Lung (tissue), 5 donors: ENCODE results near the gene LRRFIP2. TPM values are rescaled to one million over a fixed set of nuclear protein-coding genes. Genes with fewer than 3 reads are reported as not detected.

ENCODE experiments used
- polyA plus RNA-seq, 2 donors: library from polyadenylated mRNA; stranded (reverse); fragments of 200-250 nt; gene quantifications; one replicate each; pipeline ENCODE4 v1.2.1, GENCODE V29; 2013
- small RNA-seq: library from RNA; depleted of rRNA; stranded (forward); fragments of <200 nt; gene quantifications from one replicate; pipeline ENCODE3, GENCODE V24; 2014; ENCODE audit warnings: low replicate concordance
- total RNA-seq, 2 donors: library from RNA; depleted of rRNA in 1 of 2; stranded (reverse); fragments of >200 nt in 1 of 2; gene quantifications; one replicate each; pipeline ENCODE4 v1.2.1, GENCODE V29; 2014 to 2021
- donor health status: Bipolar disorder and iron deficiency.
- donor health status: healthy.
- donor health status: DM: yes; HTN: yes; CAD: no.

Gene LRRFIP2
- total and polyA plus RNA-seq, 4 donors: 24.8 to 106 (median 44.6) TPM

Small RNA genes lying within 50 kb of the gene (small RNA-seq; reads per million reads assigned to genes)
- gene RF00019 (not detected), gene RNU6-1301P (not detected)

Other genes starting within 250 kb of the LRRFIP2 start
- gene TRANK1, start 229.5 kb downstream of the LRRFIP2 start, total RNA-seq: 10 to 100 TPM; 23.9 to 34.3 TPM
- gene TRANK1, start 229.5 kb downstream of the LRRFIP2 start, polyA plus RNA-seq: 1 to 10 TPM; 4.3 to 6.2 TPM
- gene EPM2AIP1, start 181.5 kb downstream of the LRRFIP2 start, total RNA-seq: 10 to 100 TPM; 19.6 to 62.6 TPM
- 1 to 10 TPM; 7.1 to 8.3 TPM for gene EPM2AIP1, start 181.5 kb downstream of the LRRFIP2 start, polyA plus RNA-seq
- 10 to 100 TPM; 35.6 to 66.4 TPM for gene MLH1, start 181.1 kb downstream of the LRRFIP2 start, total RNA-seq
- gene MLH1, start 181.1 kb downstream of the LRRFIP2 start, polyA plus RNA-seq: 10 to 100 TPM; 14.3 to 23.9 TPM
- 100 to 1,000 TPM in 1 of 2 donors, 10 to 100 TPM in 1; 85.8 to 130 TPM for gene GOLGA4, start 68.7 kb upstream of the LRRFIP2 start, total RNA-seq
- gene GOLGA4, start 68.7 kb upstream of the LRRFIP2 start, polyA plus RNA-seq: 10 to 100 TPM; 23.4 to 25.8 TPM